GM10847 (cell line): ENCODE data around the gene SHROOM3.

Experiments used
- POLR2A ChIP-seq: IDR thresholded peaks from 2 replicates; pipeline ENCODE4 v1.6.1; 2011; ENCODE audit not compliant: insufficient read length; ENCODE audit errors: extremely low read depth

Gene SHROOM3

DNA sequence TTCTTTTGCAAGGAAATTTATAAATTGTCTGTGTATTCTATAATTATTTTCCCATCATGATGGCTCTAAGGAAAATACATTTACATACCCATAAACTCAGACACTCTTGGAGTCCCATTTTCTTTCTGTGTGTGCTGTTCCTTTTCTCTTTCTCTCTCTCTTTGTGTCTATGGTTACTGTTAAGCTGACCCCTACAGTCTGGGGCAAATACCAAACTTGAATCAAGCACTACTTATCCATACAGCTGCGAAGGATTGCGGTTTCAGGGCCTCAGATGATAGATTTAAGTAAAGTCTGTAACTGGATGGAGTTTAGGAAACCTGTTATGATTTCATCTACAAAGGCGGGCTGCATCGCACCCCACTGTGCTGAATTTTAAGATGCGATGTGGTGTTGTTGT lies 150.2 kb downstream of the SHROOM3 start:
- no peak for TF ChIP-seq POLR2A

DNA sequence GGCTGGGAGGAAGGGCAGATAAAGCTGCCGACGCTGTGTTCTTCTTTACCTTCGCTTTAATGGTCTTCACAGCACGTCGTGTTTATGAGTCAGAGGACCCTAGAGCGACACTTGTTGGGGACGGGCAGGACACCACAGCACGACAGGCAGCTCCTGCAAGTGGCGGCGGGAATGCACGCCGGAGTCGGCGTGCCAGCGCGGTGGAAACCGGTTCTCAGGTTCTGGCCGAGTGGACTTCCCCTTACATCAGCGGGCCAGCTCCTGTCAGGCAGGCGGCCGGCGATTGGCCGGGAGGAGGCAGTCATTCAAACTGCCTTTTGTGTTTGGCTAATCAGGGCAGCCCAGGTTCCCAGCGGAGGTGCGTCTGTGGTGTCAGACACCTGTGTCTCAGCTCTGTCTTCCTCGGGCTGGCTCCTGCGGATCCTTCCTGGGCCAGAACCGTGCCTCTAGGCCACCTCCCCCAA lies 150.9 kb downstream of the SHROOM3 start:
- no peak for TF ChIP-seq POLR2A

DNA sequence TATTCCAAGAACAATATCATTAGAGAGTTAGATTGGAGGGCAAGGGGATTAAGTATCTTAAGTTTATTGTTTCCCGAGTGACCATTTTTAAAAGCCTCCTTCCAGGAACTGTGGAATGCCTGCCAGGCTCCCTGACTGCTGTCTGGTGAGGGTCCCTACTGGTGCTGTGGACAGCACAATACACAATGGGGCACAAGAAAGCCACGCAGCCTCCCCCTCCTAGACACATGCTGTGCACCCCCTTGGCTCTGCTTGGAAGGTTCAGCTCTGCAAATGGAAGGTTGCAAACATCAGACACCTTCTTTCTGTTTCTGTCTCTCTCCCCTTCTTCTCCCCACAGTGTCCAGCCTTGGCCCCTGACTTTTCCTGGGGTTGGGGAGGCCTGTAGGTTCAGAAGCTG lies 153.2 kb downstream of the SHROOM3 start:
- TF ChIP-seq POLR2A = no peak

DNA sequence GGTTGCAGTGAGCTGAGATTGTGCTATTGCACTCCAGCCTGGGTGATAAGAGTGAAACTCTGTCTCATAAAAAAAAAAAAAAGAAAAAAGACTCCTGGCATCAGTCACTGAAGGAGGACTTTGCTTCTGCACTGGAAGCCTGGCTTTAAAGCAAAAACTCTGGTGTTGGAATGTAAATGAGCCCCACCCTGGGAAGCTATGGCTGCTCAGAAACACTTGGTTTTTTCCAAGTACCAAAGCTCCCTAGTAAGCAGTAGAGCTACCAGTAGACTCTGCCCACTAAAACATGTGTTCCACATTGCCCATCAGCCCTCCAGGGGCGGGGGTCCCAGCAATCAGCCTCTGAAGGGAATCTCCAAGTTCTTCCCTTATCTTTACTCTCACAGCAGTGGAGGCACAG lies 154.4 kb downstream of the SHROOM3 start:
- TF ChIP-seq POLR2A = no peak

GRCh38 chr4:76589872-76590797 lies 155.1 kb downstream of the SHROOM3 start:
- no peak for TF ChIP-seq POLR2A

DNA sequence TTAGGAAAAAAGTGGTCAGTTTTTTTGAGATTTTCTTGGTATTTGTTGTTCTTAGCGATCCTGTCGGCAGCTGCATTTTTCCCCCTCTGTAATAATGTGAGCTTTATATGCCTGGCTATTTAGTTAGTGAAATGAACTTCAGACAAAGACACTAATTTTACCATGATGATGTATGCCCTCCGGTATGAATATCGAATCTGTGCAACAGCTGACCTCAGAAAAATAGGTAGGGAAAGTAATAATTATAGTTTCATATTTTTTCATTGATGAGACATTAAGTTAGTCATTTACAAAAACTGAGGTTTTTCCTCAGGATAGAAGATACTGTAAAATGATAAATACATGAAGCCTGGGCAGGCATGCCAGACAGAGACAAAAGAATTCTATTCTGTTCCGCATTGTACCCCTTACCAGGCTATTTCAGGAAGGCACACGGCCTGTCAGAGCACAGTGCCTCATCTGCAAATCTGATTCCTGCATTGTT lies 155.8 kb downstream of the SHROOM3 start:
- no peak for TF ChIP-seq POLR2A

DNA sequence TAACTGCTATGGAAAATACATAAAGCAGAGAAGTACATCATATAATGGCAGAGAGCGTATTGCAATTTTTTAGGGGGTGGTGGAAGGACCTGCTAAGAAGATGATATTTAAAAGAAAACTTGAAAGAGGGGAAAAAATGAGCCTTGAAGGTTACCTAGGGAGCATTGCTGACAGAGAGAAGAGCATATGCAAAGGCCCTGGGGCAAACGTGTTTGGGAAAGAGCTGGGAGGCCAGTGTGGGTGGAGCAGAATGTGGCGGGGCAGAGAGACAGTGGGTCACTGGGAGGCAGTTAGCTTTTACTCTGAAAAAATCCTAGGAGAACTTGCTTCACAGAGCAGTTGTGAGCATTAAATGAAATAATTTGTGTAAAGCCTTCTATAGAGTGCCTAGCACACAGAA lies 157.0 kb downstream of the SHROOM3 start:
- no peak for TF ChIP-seq POLR2A

- TF ChIP-seq POLR2A = no peak
Measured at GRCh38 chr4:76592460-76592859, 157.4 kb downstream of the SHROOM3 start.

DNA sequence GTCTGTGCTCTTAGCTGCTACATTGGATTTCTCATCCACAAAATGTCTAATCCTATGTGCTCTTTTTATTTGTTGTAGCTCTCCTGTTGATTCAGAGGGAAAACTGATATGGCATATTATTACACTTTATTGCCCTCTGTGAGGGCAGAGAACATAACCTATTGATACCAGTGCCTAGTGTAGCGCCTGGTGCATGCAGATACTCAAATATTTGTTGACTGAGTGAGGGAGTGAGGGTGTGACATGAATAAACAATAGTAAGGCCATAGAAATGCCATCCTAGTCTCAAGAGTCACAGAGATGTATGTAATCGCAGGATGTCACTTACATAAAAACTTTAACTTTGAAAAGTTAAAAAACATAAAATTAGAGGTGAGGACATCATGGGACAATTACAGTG lies 159.1 kb downstream of the SHROOM3 start:
- no peak for TF ChIP-seq POLR2A

- TF ChIP-seq POLR2A = no peak
Measured at GRCh38 chr4:76595435-76595834, 160.4 kb downstream of the SHROOM3 start.

DNA sequence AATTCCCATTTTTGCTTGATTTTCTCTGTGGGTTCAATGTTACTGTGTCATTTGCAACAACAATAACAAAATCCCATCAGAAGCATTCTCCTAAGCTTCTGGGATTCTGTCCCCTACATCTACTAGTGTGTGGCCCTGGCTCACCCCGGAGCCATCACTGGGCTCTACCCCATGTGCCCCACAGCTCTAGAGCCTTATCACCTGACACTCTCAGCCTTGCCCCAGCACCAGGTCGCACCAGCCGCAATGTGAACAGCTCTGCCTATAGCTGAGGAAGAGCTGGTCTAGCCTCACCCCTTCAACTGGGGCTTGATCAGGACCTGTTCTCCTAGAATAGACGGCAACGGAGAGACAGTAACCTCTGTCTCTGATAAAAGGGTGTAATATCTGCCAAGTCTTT lies 161.7 kb downstream of the SHROOM3 start:
- no peak for TF ChIP-seq POLR2A

- no peak for TF ChIP-seq POLR2A
Measured at GRCh38 chr4:76597423-76597979, 162.5 kb downstream of the SHROOM3 start.

DNA sequence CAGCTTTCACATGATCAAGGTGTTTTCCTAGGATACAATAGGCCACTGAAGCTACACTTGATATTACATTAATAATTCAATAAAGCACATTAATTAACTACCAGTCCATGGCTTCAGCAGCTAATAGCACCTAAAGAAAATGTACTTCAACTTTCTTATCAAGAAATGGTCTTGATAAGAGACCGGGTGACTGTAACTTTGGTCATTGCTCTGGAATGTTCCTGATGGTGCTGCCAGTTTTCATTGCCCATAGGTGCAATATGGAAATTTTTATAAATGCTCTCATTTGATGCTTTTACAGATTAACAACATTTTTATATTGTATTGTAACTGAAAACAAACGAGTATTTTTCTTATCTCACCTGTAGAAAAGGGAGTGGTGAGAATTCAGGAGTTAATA lies 165.4 kb downstream of the SHROOM3 start:
- TF ChIP-seq POLR2A = no peak

DNA sequence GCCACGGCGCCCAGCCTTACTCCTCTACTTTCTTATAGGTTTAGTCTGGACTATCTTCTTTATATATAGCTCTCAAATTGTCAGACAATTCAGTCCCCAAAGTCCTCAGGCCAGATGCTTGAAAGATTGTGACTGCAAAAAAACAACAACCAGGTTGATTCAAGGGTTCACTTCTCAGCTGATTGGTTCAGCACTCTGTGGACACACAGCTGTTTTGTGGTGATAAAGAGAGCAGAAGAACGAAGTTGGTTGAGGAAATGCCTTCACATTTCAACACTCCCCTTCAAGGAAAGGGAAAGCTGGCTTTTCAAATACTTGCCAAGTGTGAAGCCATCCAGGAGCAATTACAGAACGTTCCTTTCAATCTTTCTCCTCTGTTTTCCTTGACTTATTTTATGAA lies 166.8 kb downstream of the SHROOM3 start:
- TF ChIP-seq POLR2A = no peak

DNA sequence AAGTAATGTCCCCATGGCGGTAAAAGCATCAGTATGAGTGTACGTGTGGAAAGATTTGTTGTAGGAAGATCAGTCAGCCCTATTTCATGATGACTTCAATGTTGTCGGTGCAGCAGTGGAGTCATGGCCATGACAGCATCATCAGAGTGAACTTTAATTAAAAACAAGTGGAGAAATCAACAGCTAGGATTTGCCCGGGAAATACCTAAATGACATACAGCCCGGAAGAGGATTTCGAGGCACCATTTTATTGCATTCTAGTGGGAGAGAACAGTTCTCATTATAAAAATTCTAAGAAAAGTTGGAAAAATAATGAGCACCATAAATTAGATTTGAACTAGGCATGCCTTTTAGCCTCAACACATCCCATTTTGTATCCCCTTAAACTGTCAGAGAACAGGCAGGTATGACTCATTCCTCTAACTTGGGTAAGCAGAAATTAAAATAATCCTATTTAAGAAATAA lies 170.1 kb downstream of the SHROOM3 start:
- no peak for TF ChIP-seq POLR2A

GRCh38 chr4:76606645-76607265 lies 171.7 kb downstream of the SHROOM3 start:
- TF ChIP-seq POLR2A = no peak
